Heart right ventricle (tissue), 16 donors: ENCODE data around the gene MOB3B. TPM values are rescaled to one million over a fixed set of nuclear protein-coding genes. Genes with fewer than 3 reads are reported as not detected.

Experiments used
- ATAC-seq, 8 donors: fragments of 200-7000 bp; cut with Tn5 transposase; one replicate each; pipeline ENCODE4 v1.9.1; 2020; ENCODE audit warnings: mild to moderate bottlenecking in 8 of 8, moderate library complexity in 8 of 8, moderate number of reproducible peaks in 1 of 8
- DNase-seq, 2 donors: peaks; one replicate each; pipeline ENCODE4 v3.0.0-alpha.2; 2020
- H3K27ac ChIP-seq, 10 donors: fragments of 200-600 bp; sonication (generic) in 2 of 10; one replicate each; pipeline versions ENCODE4 v1.5.0 to v1.8.0; 2020 to 2022; ENCODE audit warnings: mild to moderate bottlenecking in 3 of 10
- H3K27me3 ChIP-seq, 7 donors: fragments of 200-600 bp; one replicate each; pipeline ENCODE4 v1.8.0; 2021 to 2022; ENCODE audit warnings: mild to moderate bottlenecking in 2 of 7
- H3K36me3 ChIP-seq, 9 donors: fragments of 200-600 bp; sonication (generic) in 1 of 9; one replicate each; pipeline versions ENCODE4 v1.5.0 to v1.8.0; 2020 to 2022; ENCODE audit warnings: mild to moderate bottlenecking in 2 of 9
- H3K4me1 ChIP-seq, 9 donors: fragments of 200-600 bp; sonication (generic) in 1 of 9; one replicate each; pipeline versions ENCODE4 v1.5.0 to v1.8.0; 2020 to 2022; ENCODE audit warnings: mild to moderate bottlenecking in 4 of 9
- H3K4me3 ChIP-seq, 10 donors: fragments of 200-600 bp; sonication (generic) in 2 of 10; one replicate each; pipeline versions ENCODE4 v1.5.0 to v1.8.0; 2020 to 2022; ENCODE audit warnings: mild to moderate bottlenecking in 7 of 10, moderate library complexity in 2 of 10
- H3K9me3 ChIP-seq, 11 donors: fragments of 200-600 bp in 10 of 11; sonication (generic) in 2 of 11; one replicate each; pipeline versions ENCODE4 v1.5.0 to v1.8.0; 2013 to 2022; ENCODE audit warnings: mild to moderate bottlenecking in 2 of 11, control low read depth in 1 of 11, moderate library complexity in 1 of 11
- WGBS, 2 donors: extraction: QIAGEN DNeasy Blood & Tissue Kit; methylation state at CpG; one replicate each; pipeline ENCODE4 v1.1.7; 2013; ENCODE audit warnings: inconsistent platforms in 1 of 2; 5-methylcytosine and 5-hydroxymethylcytosine counted together
- intact Hi-C, 10 donors: fragments of 100-400 bp; cut with DNase I; formaldehyde crosslinking; loops; one replicate each; pipeline versions ENCODE4 v1.11.1 to v1.14.2; 2022
- polyA plus RNA-seq, 2 donors: library from polyadenylated mRNA; stranded (reverse); fragments of 200-250 nt; gene quantifications; one replicate each; pipeline ENCODE4 v1.2.3, GENCODE V29; 2013
- total RNA-seq, 10 donors: library from RNA; stranded (reverse); fragmentation: NEBNext Ultra II Directional in 3 of 10; extraction: Animal tissue kit (Norgen Biotek cat#: 25700) in 3 of 10; gene quantifications; one replicate each; pipeline versions ENCODE4 v1.2.1 to v1.2.4, GENCODE V29; 2021 to 2023
- TF ChIP-seq, protein P1 (sequence below), 9 donors: fragments of 200-600 bp; sonication (generic) in 2 of 9; IDR thresholded peaks; one replicate each; pipeline versions ENCODE4 v1.5.0 to v1.8.0; 2021 to 2022; ENCODE audit warnings: antibody characterized with exemption in 9 of 9, mild to moderate bottlenecking in 5 of 9, moderate library complexity in 1 of 9
- donor health status: Arrhythmogenic right ventricular cardiomyopathy.
- donor health status: ischemic (EF 13 %, LVEDD 7.1; RV severe dilation, severe dysfunction).
- donor health status: healthy with polysubstance abuse.
- donor health status: DM: no; HTN: yes; CAD: no.
- donor health status: DM: no; HTN: no; CAD: no.
- donor health status: ischemic (EF 25% LVEDD 6.9; RV normal size, moderate dysfunction).
- donor health status: ischemic (EF 25% LVEDD 5.7; RV mildly dilated, moderate dysfunction).
- donor health status: healthy.
- donor health status: DM: yes; HTN: yes; CAD: no.
- donor health status: Ischemic cardiomyopathy.
- donor health status: ischemic (EF 35%, LVEDD 5.7; RV mildly dilated, moderate dysfunction).
- donor health status: nonischemic (EF 11% LVEDD 7.7; RV severe dilation, severe dysfunction).
- donor health status: DM: yes; HTN: yes; CAD: no.
- donor health status: PGD.
- donor health status: ischemic (EF 29% LVEDD 5.4; RV normal size, mild dysfunction).
- donor health status: nonischemic (EF 23%, LVEDD 6.1; RV moderate dilation, normal function).

MOB3B gene
- total and polyA plus RNA-seq, 12 donors, result 0.39 to 2.3 (median 1.3) TPM

GRCh38 chr9:27561685-27562084, 32.1 kb upstream of the MOB3B start:
- TF ChIP-seq, protein P1, sequence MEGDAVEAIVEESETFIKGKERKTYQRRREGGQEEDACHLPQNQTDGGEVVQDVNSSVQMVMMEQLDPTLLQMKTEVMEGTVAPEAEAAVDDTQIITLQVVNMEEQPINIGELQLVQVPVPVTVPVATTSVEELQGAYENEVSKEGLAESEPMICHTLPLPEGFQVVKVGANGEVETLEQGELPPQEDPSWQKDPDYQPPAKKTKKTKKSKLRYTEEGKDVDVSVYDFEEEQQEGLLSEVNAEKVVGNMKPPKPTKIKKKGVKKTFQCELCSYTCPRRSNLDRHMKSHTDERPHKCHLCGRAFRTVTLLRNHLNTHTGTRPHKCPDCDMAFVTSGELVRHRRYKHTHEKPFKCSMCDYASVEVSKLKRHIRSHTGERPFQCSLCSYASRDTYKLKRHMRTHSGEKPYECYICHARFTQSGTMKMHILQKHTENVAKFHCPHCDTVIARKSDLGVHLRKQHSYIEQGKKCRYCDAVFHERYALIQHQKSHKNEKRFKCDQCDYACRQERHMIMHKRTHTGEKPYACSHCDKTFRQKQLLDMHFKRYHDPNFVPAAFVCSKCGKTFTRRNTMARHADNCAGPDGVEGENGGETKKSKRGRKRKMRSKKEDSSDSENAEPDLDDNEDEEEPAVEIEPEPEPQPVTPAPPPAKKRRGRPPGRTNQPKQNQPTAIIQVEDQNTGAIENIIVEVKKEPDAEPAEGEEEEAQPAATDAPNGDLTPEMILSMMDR (IDR thresholded peaks at IDR 0.05), result no peak
- no peak for ATAC-seq
- H3K36me3 ChIP-seq, result peaks cover 0 to 99% (median 35%) of the 10 kb centered on the region in 9 donors
- DNase-seq, result no peak
- 75 to 80% methylated on average over 3 of the region's 3 CpGs for WGBS, 2 donors
- peaks cover 0 to 30% (median 0%) of the 10 kb centered on the region in 9 donors for H3K4me1 ChIP-seq
- no peak overlapping the region for H3K4me3 ChIP-seq
- no peaks in the 10 kb centered on the region for H3K9me3 ChIP-seq
- H3K27ac ChIP-seq, result no peak overlapping the region
- intact Hi-C loops, result no loop called here
- no peaks in the 10 kb centered on the region for H3K27me3 ChIP-seq

DNA sequence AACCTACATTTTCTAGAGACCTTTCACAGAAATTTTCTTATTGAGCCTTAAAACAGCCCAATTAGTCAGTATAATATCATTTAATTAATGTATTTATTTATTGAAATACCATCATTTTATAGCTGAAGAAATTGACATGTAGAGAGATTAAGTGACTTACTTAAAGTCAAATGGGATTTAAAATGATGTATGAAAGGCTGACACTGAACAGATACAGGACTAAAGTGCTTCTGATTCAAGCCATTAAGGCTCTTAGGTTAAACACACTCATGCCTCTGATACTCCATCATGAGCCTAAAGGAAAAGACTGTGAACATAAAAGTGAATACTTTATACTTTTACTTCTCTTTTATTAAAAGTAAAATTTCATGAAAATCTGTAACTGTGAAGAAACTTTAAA, 30.8 kb upstream of the MOB3B start:
- no peak overlapping the region for H3K4me3 ChIP-seq
- DNase-seq (no peak), ATAC-seq (no peak)
- TF ChIP-seq, protein P1 (IDR thresholded peaks at IDR 0.05), result no peak
- peaks cover 0 to 99% (median 33%) of the 10 kb centered on the region in 9 donors for H3K36me3 ChIP-seq
- peaks cover 0 to 18% (median 0%) of the 10 kb centered on the region in 9 donors for H3K4me1 ChIP-seq
- no peaks in the 10 kb centered on the region for H3K9me3 ChIP-seq
- no peak overlapping the region for H3K27ac ChIP-seq
- intact Hi-C loops, result no loop called here
- no peaks in the 10 kb centered on the region for H3K27me3 ChIP-seq

GRCh38 chr9:27558307-27558706, 28.7 kb upstream of the MOB3B start:
- TF ChIP-seq, protein P1 (IDR thresholded peaks at IDR 0.05), result no peak
- no peak for ATAC-seq
- DNase-seq, result no peak
- Histone ChIP-seq H3K4me3 (no peak overlapping the region), H3K4me1 (peaks cover 0 to 2% (median 0%) of the 10 kb centered on the region in 9 donors), H3K36me3 (peaks cover 0 to 99% (median 33%) of the 10 kb centered on the region in 9 donors), H3K9me3 (no peaks in the 10 kb centered on the region), H3K27me3 (no peaks in the 10 kb centered on the region), H3K27ac (no peak overlapping the region)
- intact Hi-C loops, result loop anchor here in 1 of 10 donors (10.0 kb wide), 1 partner anchor 534 kb away; no protein-coding TSS in a partner anchor

- ATAC-seq, result no peak
- WGBS, 2 donors, result 92% methylated on average over 8 of the region's 8 CpGs
- Histone ChIP-seq H3K4me1 (no peaks in the 10 kb centered on the region), H3K36me3 (peaks cover 0 to 100% (median 32%) of the 10 kb centered on the region in 9 donors), H3K27ac (no peak overlapping the region), H3K9me3 (no peaks in the 10 kb centered on the region), H3K27me3 (no peaks in the 10 kb centered on the region), H3K4me3 (no peak overlapping the region)
- TF ChIP-seq, protein P1 (IDR thresholded peaks at IDR 0.05), result no peak
- no peak for DNase-seq
- intact Hi-C loops, result loop anchor here in 1 of 10 donors (10.0 kb wide), 1 partner anchor 532 kb away; no protein-coding TSS in a partner anchor
These were observed 26.9 kb upstream of the MOB3B start for GRCh38 chr9:27556470-27556869.
